HUES64 (cell line): Measurements from ENCODE around the gene DR1. TPM values are rescaled to one million over a fixed set of nuclear protein-coding genes. Genes with fewer than 3 reads are reported as not detected.
A peak's percentile ranks its signal among the peaks of the same experiment; 100 is the strongest.

Source experiments
- H3K27ac ChIP-seq: 2 replicates; pipeline ENCODE4 v1.7.0; 2013; ENCODE audit warnings: low read depth, low read length, inconsistent platforms
- H3K27me3 ChIP-seq: 2 replicates; pipeline ENCODE4 v1.6.1; 2013; ENCODE audit warnings: mild to moderate bottlenecking, low read length; ENCODE audit not compliant: insufficient read depth
- H3K36me3 ChIP-seq: 2 replicates; pipeline ENCODE4 v1.6.1; 2013; ENCODE audit warnings: mild to moderate bottlenecking, low read length; ENCODE audit not compliant: insufficient read depth
- H3K4me1 ChIP-seq: 2 replicates; pipeline ENCODE4 v1.6.1; 2013; ENCODE audit warnings: mild to moderate bottlenecking, low read length, moderate library complexity; ENCODE audit not compliant: insufficient read depth
- H3K4me3 ChIP-seq: 2 replicates; pipeline ENCODE4 v1.5.1; 2013; ENCODE audit warnings: mild to moderate bottlenecking, low read length, moderate library complexity
- H3K9ac ChIP-seq: 2 replicates; pipeline ENCODE4 v1.6.1; 2013; ENCODE audit warnings: mild to moderate bottlenecking, low read depth, low read length
- H3K9me3 ChIP-seq: 2 replicates; pipeline ENCODE4 v1.6.1; 2013; ENCODE audit warnings: low read depth, low read length; ENCODE audit not compliant: insufficient read depth
- WGBS: fragments of 150-250, 120-280 bp; methylation state at CpG from one replicate; pipeline ENCODE4 v1.1.7; 2013; ENCODE audit warnings: missing lambda C conversion rate; 5-methylcytosine and 5-hydroxymethylcytosine counted together
- polyA plus RNA-seq, 2 experiments: library from polyadenylated mRNA; stranded (reverse); fragments of 50-300 nt; gene quantifications; one replicate each; pipeline ENCODE4 v1.2.3, GENCODE V29; 2013

Gene DR1
- polyA plus RNA-seq (2013, experiment 1 of 2): 33.0 TPM
- polyA plus RNA-seq (2013, experiment 2 of 2): 37.7 TPM

- peaks cover 36% of the 10 kb centered on the region for H3K4me1 ChIP-seq
- peak within 1 kb of the TSS; percentile 93 for H3K4me3 ChIP-seq
- H3K9me3 ChIP-seq: no peaks in the 10 kb centered on the region
- peak within 1 kb of the TSS; percentile 90 for H3K9ac ChIP-seq
- H3K27ac ChIP-seq: peak within 1 kb of the TSS; percentile 98
- H3K27me3 ChIP-seq: no peaks in the 10 kb centered on the region
- under 1% methylated on average over 80 of the region's 80 CpGs for WGBS
- H3K36me3 ChIP-seq: peaks cover 13% of the 10 kb centered on the region
Observed at GRCh38 chr1:93345633-93346420, at the start of gene DR1. Gene DR1, plus strand, starts transcription at chr1:93345907. Its CDS starts 739 bp downstream, at chr1:93346646.

- Histone ChIP-seq H3K36me3 (no peaks in the 10 kb centered on the region), H3K9ac (no peak overlapping the region; the same call in 1 of the 2 replicates), H3K4me1 (peaks cover 21% of the 10 kb centered on the region), H3K4me3 (no peak overlapping the region), H3K27ac (0 out of 2 replicates have a peak overlapping the region, but pooled peaks have one; percentile 25), H3K9me3 (no peaks in the 10 kb centered on the region), H3K27me3 (no peaks in the 10 kb centered on the region)
- WGBS: 70% methylated on average over 3 of the region's 3 CpGs
Observed at GRCh38 chr1:93296555-93297154, 49.1 kb upstream of the DR1 start.

- WGBS: no CpG with 5 or more reads among the region's 1 CpG
- Histone ChIP-seq H3K36me3 (no peaks in the 10 kb centered on the region), H3K4me3 (no peak overlapping the region), H3K9ac (no peak overlapping the region), H3K4me1 (peaks cover 32% of the 10 kb centered on the region), H3K9me3 (no peaks in the 10 kb centered on the region), H3K27me3 (no peaks in the 10 kb centered on the region), H3K27ac (0 out of 2 replicates have a peak overlapping the region, but pooled peaks have one; percentile 24)
Observed at GRCh38 chr1:93301131-93301530, 44.6 kb upstream of the DR1 start.

DNA sequence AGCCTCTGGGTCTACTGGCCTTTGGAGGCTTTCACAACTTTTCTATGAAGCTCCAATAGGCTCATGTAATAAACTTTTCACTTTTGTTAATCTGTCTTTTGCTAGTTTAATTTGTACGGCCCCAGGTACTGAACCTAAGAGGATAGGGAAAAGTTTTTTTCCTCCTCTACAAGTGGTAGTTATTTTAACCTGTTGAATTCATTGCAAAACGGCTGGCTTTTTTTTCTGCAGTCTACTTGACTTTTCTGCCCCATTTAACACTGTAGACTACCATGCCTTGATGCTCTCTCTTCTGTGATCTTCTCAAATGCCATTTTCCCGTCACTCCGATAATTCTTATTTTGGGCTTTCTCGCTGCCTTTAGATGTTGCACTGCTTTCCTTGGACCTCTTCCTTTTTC is 43.6 kb upstream of the DR1 start:
- Histone ChIP-seq H3K27ac (no peak overlapping the region), H3K9me3 (no peaks in the 10 kb centered on the region), H3K4me1 (peaks cover 23% of the 10 kb centered on the region), H3K36me3 (no peaks in the 10 kb centered on the region), H3K4me3 (no peak overlapping the region), H3K27me3 (no peaks in the 10 kb centered on the region), H3K9ac (no peak overlapping the region)
- 85% methylated on average over 4 of the region's 5 CpGs for WGBS

- Histone ChIP-seq H3K4me1 (peaks cover 20% of the 10 kb centered on the region), H3K9me3 (no peaks in the 10 kb centered on the region), H3K4me3 (no peak overlapping the region), H3K36me3 (no peaks in the 10 kb centered on the region), H3K9ac (no peak overlapping the region), H3K27ac (no peak overlapping the region), H3K27me3 (no peaks in the 10 kb centered on the region)
- WGBS: 59% methylated on average over 1 of the region's 2 CpGs
Observed at GRCh38 chr1:93304716-93305138, 41.0 kb upstream of the DR1 start.

DNA sequence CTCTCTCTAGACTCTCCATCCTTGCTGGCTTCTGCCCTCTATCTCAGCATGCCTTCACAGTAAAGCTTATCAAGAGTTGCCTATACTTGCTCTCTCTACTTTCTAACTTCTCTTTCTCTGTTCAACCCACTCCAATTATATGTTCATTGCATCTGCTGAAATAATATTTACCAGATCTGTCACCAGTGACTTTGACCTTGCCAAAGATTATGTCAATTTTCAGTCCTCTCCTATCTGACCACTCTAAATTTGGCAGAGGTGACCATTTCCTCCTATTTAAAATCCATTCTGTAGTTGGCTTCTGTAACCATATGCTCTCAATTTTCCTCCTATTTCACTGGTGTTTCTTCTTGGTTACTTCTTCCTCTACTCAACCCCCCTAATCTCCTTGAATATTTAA is 38.8 kb upstream of the DR1 start:
- Histone ChIP-seq H3K36me3 (0 out of 2 replicates have a peak, but pooled peaks cover 2% of the 10 kb centered on the region), H3K4me1 (peaks cover 9% of the 10 kb centered on the region), H3K4me3 (no peak overlapping the region), H3K27ac (no peak overlapping the region), H3K27me3 (no peaks in the 10 kb centered on the region), H3K9me3 (no peaks in the 10 kb centered on the region), H3K9ac (no peak overlapping the region)

DNA sequence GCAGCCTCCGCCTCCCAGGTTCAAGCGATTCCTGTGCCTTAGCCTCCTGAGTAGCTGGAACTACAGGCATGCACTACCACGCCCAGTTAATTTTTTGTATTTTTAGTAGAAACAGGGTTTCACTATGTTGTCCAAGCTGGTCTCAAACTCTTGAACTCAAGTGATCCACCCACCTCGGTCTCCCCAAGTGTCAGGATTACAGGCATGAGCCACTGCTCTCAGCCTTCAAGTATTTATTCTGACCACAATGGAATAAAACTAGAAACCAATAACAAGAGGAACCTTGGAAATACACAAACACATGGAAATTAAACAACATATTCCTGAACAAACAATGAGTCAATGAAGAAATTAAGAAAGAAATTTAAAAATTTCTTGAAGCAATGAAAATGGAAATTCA is 32.7 kb upstream of the DR1 start:
- WGBS: 91% methylated on average over 4 of the region's 4 CpGs
- Histone ChIP-seq H3K4me1 (no peaks in the 10 kb centered on the region), H3K9ac (no peak overlapping the region), H3K4me3 (no peak overlapping the region), H3K9me3 (no peaks in the 10 kb centered on the region), H3K36me3 (0 out of 2 replicates have a peak, but pooled peaks cover 2% of the 10 kb centered on the region), H3K27ac (no peak overlapping the region), H3K27me3 (no peaks in the 10 kb centered on the region)

GRCh38 chr1:93317207-93317606 is 28.5 kb upstream of the DR1 start:
- Histone ChIP-seq H3K27me3 (no peaks in the 10 kb centered on the region), H3K4me3 (no peak overlapping the region), H3K27ac (no peak overlapping the region), H3K9ac (no peak overlapping the region), H3K9me3 (peaks cover 7% of the 10 kb centered on the region), H3K36me3 (no peaks in the 10 kb centered on the region), H3K4me1 (no peaks in the 10 kb centered on the region)
- WGBS: 91% methylated on average over 2 of the region's 2 CpGs

- no peak overlapping the region for H3K27ac ChIP-seq
- peaks cover 7% of the 10 kb centered on the region for H3K9me3 ChIP-seq
- H3K27me3 ChIP-seq: no peaks in the 10 kb centered on the region
- no peaks in the 10 kb centered on the region for H3K36me3 ChIP-seq
- no peak overlapping the region for H3K9ac ChIP-seq
- WGBS: 90% methylated on average over 2 of the region's 2 CpGs
- no peaks in the 10 kb centered on the region for H3K4me1 ChIP-seq
- H3K4me3 ChIP-seq: no peak overlapping the region
Observed at GRCh38 chr1:93317943-93318342, 27.8 kb upstream of the DR1 start.

GRCh38 chr1:93321720-93322119 is 24.0 kb upstream of the DR1 start:
- Histone ChIP-seq H3K9ac (no peak overlapping the region), H3K4me3 (no peak overlapping the region), H3K9me3 (peaks cover 7% of the 10 kb centered on the region), H3K36me3 (no peaks in the 10 kb centered on the region), H3K27ac (no peak overlapping the region), H3K27me3 (no peaks in the 10 kb centered on the region), H3K4me1 (peaks cover 7% of the 10 kb centered on the region; the same call in 1 of the 2 replicates)
- WGBS: 88% methylated on average over 1 of the region's 1 CpG

DNA sequence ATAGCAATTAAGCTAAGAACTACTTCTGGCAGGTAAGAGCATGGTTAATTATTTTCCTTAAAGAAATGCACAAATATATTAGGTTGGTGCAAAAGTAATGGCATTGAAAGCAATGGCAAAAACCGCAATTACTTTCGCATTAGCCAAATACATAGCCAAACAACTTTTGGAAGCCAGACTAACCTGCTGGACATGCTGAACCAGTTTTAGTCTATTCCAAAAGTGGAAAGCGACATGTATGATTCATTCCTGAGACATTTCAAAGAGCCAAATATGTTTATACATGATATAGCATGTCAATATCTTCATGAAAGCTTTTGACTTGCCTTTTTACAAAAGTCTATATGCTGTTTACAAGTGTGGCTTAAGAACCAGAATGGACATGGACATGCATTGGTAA is 23.4 kb upstream of the DR1 start:
- no peaks in the 10 kb centered on the region for H3K36me3 ChIP-seq
- H3K4me1 ChIP-seq: peaks cover 7% of the 10 kb centered on the region; the same call in 1 of the 2 replicates
- 90% methylated on average over 3 of the region's 3 CpGs for WGBS
- no peak overlapping the region for H3K9ac ChIP-seq
- peaks cover 7% of the 10 kb centered on the region for H3K9me3 ChIP-seq
- no peak overlapping the region for H3K27ac ChIP-seq
- no peaks in the 10 kb centered on the region for H3K27me3 ChIP-seq
- no peak overlapping the region for H3K4me3 ChIP-seq
